Measurements from ENCODE around the gene IFRD2. TPM values are rescaled to one million over a fixed set of nuclear protein-coding genes. Genes with fewer than 3 reads are reported as not detected.

Gene IFRD2
- total and polyA plus RNA-seq, 2 of the 13 experiments (the other 11 are each of a cell fraction or from before 2014, with no cell fraction given) = 32.8 to 96.1 TPM

GRCh38 chr3:50321336-50322114 is 29.3 kb upstream of the IFRD2 start (continued):
- no peak for TF ChIP-seq NFAT5 (CRISPR knock-in tag; IDR thresholded peaks at IDR 0.05)
- no peak for TF ChIP-seq NFE2L2 (IDR thresholded peaks at IDR 0.05; ENCODE audit: low read length)
- TF ChIP-seq FOXP4 (CRISPR knock-in tag; IDR thresholded peaks at IDR 0.05) = peak; percentile 54
- peak; percentile 73 for TF ChIP-seq ZBTB7B (CRISPR knock-in tag; IDR thresholded peaks at IDR 0.05)
- no peak for TF ChIP-seq JUN (CRISPR knock-in tag; IDR thresholded peaks at IDR 0.05)
- no peak for TF ChIP-seq ZNF432 (CRISPR knock-in tag; IDR thresholded peaks at IDR 0.05; ENCODE audit: borderline replicate concordance)
- TF ChIP-seq MYNN (CRISPR knock-in tag; IDR thresholded peaks at IDR 0.05; ENCODE audit: low read depth) = no peak
- 0 out of 2 replicates have a peak, but pooled peaks have one; percentile 59 for TF ChIP-seq NAIF1 (CRISPR knock-in tag; IDR thresholded peaks at IDR 0.05; ENCODE audit: borderline replicate concordance)
- TF ChIP-seq SUZ12 (IDR thresholded peaks at IDR 0.05; ENCODE audit: low read depth, low read length) = no peak
- TF ChIP-seq ZNF558 (CRISPR knock-in tag; IDR thresholded peaks at IDR 0.05; ENCODE audit: borderline replicate concordance) = 0 out of 2 replicates have a peak, but pooled peaks have one; percentile 66
- peak; percentile 57 for TF ChIP-seq ZSCAN21 (CRISPR knock-in tag; IDR thresholded peaks at IDR 0.05; ENCODE audit: borderline replicate concordance)
- TF ChIP-seq FUBP1 (CRISPR knock-in tag; IDR thresholded peaks at IDR 0.05; ENCODE audit: borderline replicate concordance) = no peak
- no peak for TF ChIP-seq NCOA1 (CRISPR knock-in tag; IDR thresholded peaks at IDR 0.05)
- TF ChIP-seq NR2F6 (IDR thresholded peaks at IDR 0.05) = peak; percentile 57; the same call in 1 of the 2 replicates
- TF ChIP-seq NR2F6 (CRISPR knock-in tag; IDR thresholded peaks at IDR 0.05) = peak; percentile 71
- peak; percentile 52; the same call in 1 of the 2 replicates for TF ChIP-seq ZNF331 (CRISPR knock-in tag; IDR thresholded peaks at IDR 0.05)
- TF ChIP-seq KAT7 (CRISPR knock-in tag; IDR thresholded peaks at IDR 0.05; ENCODE audit: borderline replicate concordance) = peak; percentile 58; the same call in 1 of the 2 replicates
- no peak; the same call in 1 of the 2 replicates for TF ChIP-seq ZGPAT (CRISPR knock-in tag; IDR thresholded peaks at IDR 0.05)

Measured in HepG2 (cell line).